BE2C (cell line): ENCODE results near the gene ZC3H6.
A peak's percentile ranks its signal among the peaks of the same experiment; 100 is the strongest.

Experiments
- DNase-seq: peaks from one replicate; pipeline ENCODE4 v3.0.0-alpha.2; 2020
- H3K27me3 ChIP-seq: fragments of 250-450 bp; sonication (Bioruptor Pico); 2 replicates; pipeline ENCODE4 v1.5.1; 2020; ENCODE audit warnings: mild to moderate bottlenecking
- H3K36me3 ChIP-seq: fragments of 250-450 bp; sonication (Bioruptor Pico); 2 replicates; pipeline ENCODE4 v1.5.1; 2020; ENCODE audit warnings: mild to moderate bottlenecking
- H3K4me1 ChIP-seq: fragments of 250-450 bp; sonication (Bioruptor Pico); 2 replicates; pipeline ENCODE4 v1.5.1; 2020
- H3K4me3 ChIP-seq: 2 replicates; pipeline ENCODE4 v1.5.1; 2011; ENCODE audit warnings: low read depth, low read length
- H3K9me3 ChIP-seq: fragments of 250-450 bp; sonication (Bioruptor Pico); 2 replicates; pipeline ENCODE4 v1.5.1; 2020
- CTCF ChIP-seq: IDR thresholded peaks from 2 replicates; pipeline ENCODE4 v1.5.1; 2012; ENCODE audit warnings: mild to moderate bottlenecking, low read depth, low read length

ZC3H6 gene

GRCh38 chr2:112256654-112257053, 18.7 kb upstream of the ZC3H6 start:
- peak; percentile 5 for DNase-seq
- no peaks in the 10 kb centered on the region for H3K27me3 ChIP-seq
- TF ChIP-seq CTCF: no peak
- no peaks in the 10 kb centered on the region for H3K36me3 ChIP-seq
- no peaks in the 10 kb centered on the region for H3K9me3 ChIP-seq
- no peak overlapping the region for H3K4me3 ChIP-seq
- H3K4me1 ChIP-seq: no peaks in the 10 kb centered on the region; the same call in none of the 2 replicates

GRCh38 chr2:112257575-112257974, 17.8 kb upstream of the ZC3H6 start:
- H3K36me3 ChIP-seq: no peaks in the 10 kb centered on the region

GRCh38 chr2:112259509-112260294, 15.7 kb upstream of the ZC3H6 start:
- peak overlapping the region; percentile 23 for H3K4me3 ChIP-seq
- H3K36me3 ChIP-seq: no peaks in the 10 kb centered on the region
- TF ChIP-seq CTCF: peak; percentile 86

More at GRCh38 chr2:112257575-112257974, 17.8 kb upstream of the ZC3H6 start:
- no peaks in the 10 kb centered on the region for H3K27me3 ChIP-seq
- no peaks in the 10 kb centered on the region for H3K9me3 ChIP-seq
- no peak for DNase-seq
- H3K4me3 ChIP-seq: no peak overlapping the region
- TF ChIP-seq CTCF: no peak
- H3K4me1 ChIP-seq: no peaks in the 10 kb centered on the region; the same call in none of the 2 replicates

GRCh38 chr2:112260295-112260625, 15.1 kb upstream of the ZC3H6 start:
- DNase-seq: no peak
- no peaks in the 10 kb centered on the region for H3K36me3 ChIP-seq
- H3K9me3 ChIP-seq: no peaks in the 10 kb centered on the region

More at GRCh38 chr2:112259509-112260294, 15.7 kb upstream of the ZC3H6 start:
- no peaks in the 10 kb centered on the region; the same call in none of the 2 replicates for H3K4me1 ChIP-seq
- DNase-seq: peak; percentile 65
- no peaks in the 10 kb centered on the region for H3K27me3 ChIP-seq
- no peaks in the 10 kb centered on the region for H3K9me3 ChIP-seq

GRCh38 chr2:112262876-112263275, 12.5 kb upstream of the ZC3H6 start:
- Histone ChIP-seq H3K4me3 (no peak overlapping the region), H3K4me1 (no peaks in the 10 kb centered on the region; the same call in 1 of the 2 replicates), H3K27me3 (no peaks in the 10 kb centered on the region), H3K36me3 (no peaks in the 10 kb centered on the region), H3K9me3 (no peaks in the 10 kb centered on the region)
- no peak for DNase-seq
- no peak for TF ChIP-seq CTCF

More at GRCh38 chr2:112260295-112260625, 15.1 kb upstream of the ZC3H6 start:
- no peaks in the 10 kb centered on the region for H3K27me3 ChIP-seq
- no peaks in the 10 kb centered on the region; the same call in none of the 2 replicates for H3K4me1 ChIP-seq
- TF ChIP-seq CTCF: no peak
- no peak overlapping the region for H3K4me3 ChIP-seq

GRCh38 chr2:112268547-112268946, 6.8 kb upstream of the ZC3H6 start:
- DNase-seq: no peak
- no peaks in the 10 kb centered on the region for H3K4me1 ChIP-seq
- no peak overlapping the region for H3K4me3 ChIP-seq
- no peaks in the 10 kb centered on the region for H3K27me3 ChIP-seq
- H3K36me3 ChIP-seq: no peaks in the 10 kb centered on the region
- TF ChIP-seq CTCF: no peak
- H3K9me3 ChIP-seq: no peaks in the 10 kb centered on the region
